HL-60 (cell line): ENCODE results near the gene ZMYND8.

Source experiments
- CTCF ChIP-seq: IDR thresholded peaks from one replicate; pipeline ENCODE4 v1.5.1; 2011; ENCODE audit warnings: low read length, control low read depth, inconsistent platforms; ENCODE audit not compliant: insufficient read depth
- GABPA ChIP-seq: IDR thresholded peaks from 2 replicates; pipeline ENCODE4 v1.6.1; 2012; ENCODE audit warnings: low read depth
- POLR2AphosphoS5 ChIP-seq: IDR thresholded peaks from 2 replicates; pipeline ENCODE4 v1.6.1; 2012; ENCODE audit warnings: low read depth

GRCh38 chr20:47164140-47164539, 192.4 kb downstream of the ZMYND8 start:
- no peak for TF ChIP-seq POLR2AphosphoS5
- no peak for TF ChIP-seq CTCF
- no peak for TF ChIP-seq GABPA
